Trophoblast cell (in vitro differentiated cells and primary cell): ENCODE results near the gene IVNS1ABP.

Source experiments
- DNase-seq, 2 donors: peaks; one replicate each; pipeline ENCODE4 v3.0.0-alpha.2; 2016
- H2AFZ ChIP-seq: 2 replicates; pipeline ENCODE4 v1.6.1; 2013; ENCODE audit warnings: low read length, moderate library complexity, mild to moderate bottlenecking; ENCODE audit not compliant: insufficient read depth, poor library complexity
- H2AK5ac ChIP-seq: 2 replicates; pipeline ENCODE4 v1.6.1; 2013; ENCODE audit warnings: mild to moderate bottlenecking, low read length
- H2BK120ac ChIP-seq: 2 replicates; pipeline ENCODE4 v1.6.1; 2013; ENCODE audit warnings: low read length, mild to moderate bottlenecking, moderate library complexity; ENCODE audit not compliant: insufficient read depth, poor library complexity
- H2BK12ac ChIP-seq: 2 replicates; pipeline ENCODE4 v1.6.1; 2013; ENCODE audit warnings: mild to moderate bottlenecking, low read length, moderate library complexity
- H2BK5ac ChIP-seq: 2 replicates; pipeline ENCODE4 v1.6.1; 2013; ENCODE audit warnings: low read length, low read depth, moderate library complexity, mild to moderate bottlenecking; ENCODE audit not compliant: poor library complexity
- H3K14ac ChIP-seq: 2 replicates; pipeline ENCODE4 v1.6.1; 2013; ENCODE audit warnings: mild to moderate bottlenecking, low read length
- H3K18ac ChIP-seq: 2 replicates; pipeline ENCODE4 v1.6.1; 2013; ENCODE audit warnings: mild to moderate bottlenecking, low read length
- H3K23ac ChIP-seq: 2 replicates; pipeline ENCODE4 v1.6.1; 2013; ENCODE audit warnings: low read length
- H3K27ac ChIP-seq: 2 replicates; pipeline ENCODE4 v1.5.1; 2013; ENCODE audit warnings: low read depth, mild to moderate bottlenecking, inconsistent platforms, low read length, moderate library complexity
- H3K27me3 ChIP-seq: 2 replicates; pipeline ENCODE4 v1.6.1; 2013; ENCODE audit warnings: inconsistent platforms, mild to moderate bottlenecking, low read length, moderate library complexity; ENCODE audit not compliant: insufficient read depth
- H3K36me3 ChIP-seq, 2 experiments: 1 replicate in 1 of 2; 2 replicates in 1 of 2; pipeline ENCODE4 v1.6.1; 2013; ENCODE audit warnings: low read length in 2 of 2, mild to moderate bottlenecking in 2 of 2, moderate library complexity in 1 of 2; ENCODE audit not compliant: insufficient read depth in 2 of 2, control insufficient read depth in 1 of 2
- H3K4ac ChIP-seq: 2 replicates; pipeline ENCODE4 v1.6.1; 2013; ENCODE audit warnings: low read depth, mild to moderate bottlenecking, low read length, moderate library complexity
- H3K4me1 ChIP-seq, 2 experiments: 1 replicate in 1 of 2; 2 replicates in 1 of 2; pipeline ENCODE4 v1.6.1; 2013; ENCODE audit warnings: low read length in 2 of 2, mild to moderate bottlenecking in 2 of 2, moderate library complexity in 1 of 2; ENCODE audit not compliant: insufficient read depth in 2 of 2, control insufficient read depth in 1 of 2
- H3K4me2 ChIP-seq: 2 replicates; pipeline ENCODE4 v1.6.1; 2013; ENCODE audit warnings: inconsistent platforms, mild to moderate bottlenecking, low read length, moderate library complexity
- H3K4me3 ChIP-seq: 2 replicates; pipeline ENCODE4 v1.5.1; 2013; ENCODE audit warnings: mild to moderate bottlenecking, low read depth, low read length, inconsistent platforms
- H3K79me1 ChIP-seq: one replicate; pipeline ENCODE4 v1.6.1; 2013; ENCODE audit warnings: low read length
- H3K79me2 ChIP-seq: 2 replicates; pipeline ENCODE4 v1.6.1; 2013; ENCODE audit warnings: low read length, mild to moderate bottlenecking; ENCODE audit not compliant: control insufficient read depth, insufficient read depth, poor library complexity
- H3K9ac ChIP-seq: 2 replicates; pipeline ENCODE4 v1.6.1; 2013; ENCODE audit warnings: mild to moderate bottlenecking, low read length
- H3K9me3 ChIP-seq: 2 replicates; pipeline ENCODE4 v1.6.1; 2013; ENCODE audit warnings: low read depth, mild to moderate bottlenecking, control low read depth, inconsistent platforms, low read length; ENCODE audit not compliant: insufficient read depth
- H4K12ac ChIP-seq: 2 replicates; pipeline ENCODE4 v1.6.1; 2013; ENCODE audit warnings: low read depth, mild to moderate bottlenecking, low read length, moderate library complexity
- H4K8ac ChIP-seq: 2 replicates; pipeline ENCODE4 v1.6.1; 2013; ENCODE audit warnings: low read depth, mild to moderate bottlenecking, low read length, moderate library complexity
- H4K91ac ChIP-seq: one replicate; pipeline ENCODE4 v1.6.1; 2013; ENCODE audit warnings: low read depth, mild to moderate bottlenecking, low read length, moderate library complexity
- WGBS: extraction: QIAGEN DNeasy Blood & Tissue Kit; methylation state at CpG from one replicate; pipeline ENCODE4 v1.1.7; 2013; ENCODE audit warnings: missing lambda C conversion rate; ENCODE audit not compliant: insufficient read length, insufficient coverage; ENCODE audit errors: extremely low coverage; 5-methylcytosine and 5-hydroxymethylcytosine counted together

IVNS1ABP gene

DNA sequence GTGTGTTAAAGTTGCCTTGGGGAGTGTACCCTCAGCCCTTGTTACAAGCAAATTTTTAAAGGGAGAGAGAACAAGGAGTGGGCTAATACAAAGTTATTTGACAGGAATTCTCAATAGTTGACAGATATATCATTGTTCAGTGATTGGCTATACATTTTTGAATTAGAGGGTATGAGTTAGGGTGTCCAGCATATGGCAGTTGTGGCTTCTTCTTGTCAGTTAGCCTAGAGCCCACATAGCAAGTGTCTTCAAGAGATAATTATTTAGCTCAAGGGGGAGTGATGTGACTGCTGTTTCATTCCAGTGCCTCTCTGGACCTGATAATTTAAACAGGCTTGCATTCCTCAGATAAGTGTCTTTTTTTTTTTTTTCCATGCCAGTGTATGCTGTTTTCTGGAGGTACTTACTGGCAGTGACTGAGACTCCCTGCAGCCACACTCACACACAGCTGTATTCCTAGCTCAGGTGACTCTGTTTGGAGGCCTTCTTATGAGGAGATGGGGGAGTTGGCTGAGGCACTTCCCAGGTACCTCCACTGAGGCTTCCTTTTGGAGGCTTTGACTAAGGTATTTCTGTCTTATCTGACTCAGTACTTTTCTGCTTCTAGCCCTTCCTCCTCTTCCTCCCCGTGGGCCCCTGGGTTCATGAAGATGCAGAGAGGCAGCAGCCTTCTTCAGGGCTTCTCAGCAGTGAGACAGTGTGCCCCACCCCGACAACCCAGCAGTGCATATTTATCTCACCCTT is 32.3 kb downstream of the IVNS1ABP start:
- Histone ChIP-seq H2BK5ac (peak overlapping the region; percentile 89), H3K27me3 (no peaks in the 10 kb centered on the region), H3K9ac (no peak overlapping the region), H3K4me2 (no peak overlapping the region), H3K4me3 (no peak overlapping the region), H2AK5ac (peak overlapping the region; percentile 88), H3K23ac (no peak overlapping the region), H3K14ac (peak overlapping the region; percentile 90), H3K36me3 (no peaks in the 10 kb centered on the region), H2BK120ac (peak overlapping the region; percentile 98), H4K8ac (peak overlapping the region; percentile 78), H2AFZ (no peak overlapping the region), H4K12ac (peak overlapping the region; percentile 72), H3K18ac (peak overlapping the region; percentile 81), H4K91ac (peak overlapping the region; percentile 93), H3K27ac (peak overlapping the region; percentile 89), H3K9me3 (no peaks in the 10 kb centered on the region), H2BK12ac (peak overlapping the region; percentile 96), H3K79me2 (peaks cover 2% of the 10 kb centered on the region), H3K79me1 (peaks cover 4% of the 10 kb centered on the region), H3K4ac (peak overlapping the region; percentile 59), H3K4me1 (peaks cover 4 to 7% of the 10 kb centered on the region in 2 experiments)
- WGBS = no CpG with 5 or more reads among the region's 2 CpGs
- peak; percentile 55 to 89 for DNase-seq

DNA sequence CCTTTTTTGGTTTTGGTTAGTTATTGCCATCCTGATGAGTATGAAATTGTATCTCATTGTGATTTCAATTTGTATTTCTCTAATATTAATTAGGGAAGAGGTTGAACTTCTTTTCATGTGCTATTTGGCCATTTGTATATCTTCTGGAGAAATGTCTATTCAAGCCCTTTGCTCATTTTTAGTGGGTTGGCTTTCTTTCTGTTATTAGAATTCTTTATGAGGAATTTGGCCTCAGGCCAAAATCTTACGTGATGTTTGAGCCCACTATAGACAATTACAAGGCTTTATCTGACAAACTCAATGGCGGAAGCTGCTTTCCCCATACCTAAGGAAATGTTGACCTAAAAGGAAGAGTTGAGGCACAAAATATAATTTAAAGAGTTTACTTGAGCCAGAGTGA is 32.9 kb downstream of the IVNS1ABP start:
- no CpG with 5 or more reads among the region's 2 CpGs for WGBS
- Histone ChIP-seq H3K4me2 (no peak overlapping the region), H2BK120ac (no peak overlapping the region), H3K23ac (no peak overlapping the region), H3K14ac (no peak overlapping the region), H3K4ac (no peak overlapping the region), H3K4me1 (peaks cover 4 to 7% of the 10 kb centered on the region in 2 experiments), H4K8ac (no peak overlapping the region), H3K27me3 (no peaks in the 10 kb centered on the region), H2AK5ac (no peak overlapping the region), H3K9ac (no peak overlapping the region), H3K27ac (peak overlapping the region; percentile 46), H3K18ac (no peak overlapping the region), H4K12ac (no peak overlapping the region), H3K9me3 (no peaks in the 10 kb centered on the region), H3K36me3 (no peaks in the 10 kb centered on the region), H2BK5ac (peak overlapping the region; percentile 39), H2BK12ac (no peak overlapping the region), H3K79me1 (peaks cover 4% of the 10 kb centered on the region), H4K91ac (no peak overlapping the region), H3K79me2 (peaks cover 2% of the 10 kb centered on the region), H2AFZ (no peak overlapping the region), H3K4me3 (no peak overlapping the region)
- DNase-seq = peak; percentile 62 to 90

DNA sequence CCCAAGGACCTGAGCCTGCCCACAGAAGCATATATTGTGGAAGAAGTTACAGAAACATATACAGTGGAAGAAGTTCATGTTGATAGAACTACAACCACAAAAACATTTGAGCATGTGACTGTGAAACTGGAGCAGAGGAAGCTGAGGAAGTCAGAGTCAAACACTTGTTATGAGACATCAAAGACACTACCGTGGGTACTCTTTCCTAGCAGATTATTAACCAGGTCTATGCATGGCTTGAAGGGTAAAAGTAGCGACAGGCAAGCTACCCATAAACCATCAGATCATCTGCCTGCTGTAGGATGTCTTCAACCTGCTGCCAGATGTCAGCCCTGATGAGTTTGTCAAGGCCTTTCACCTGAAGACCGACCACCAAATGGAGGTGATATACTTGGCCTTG is 35.8 kb downstream of the IVNS1ABP start:
- Histone ChIP-seq H3K4ac (no peak overlapping the region), H3K36me3 (no peaks in the 10 kb centered on the region), H2BK12ac (peak overlapping the region; percentile 69), H3K4me2 (no peak overlapping the region), H4K91ac (peak overlapping the region; percentile 45), H3K4me3 (no peak overlapping the region), H3K79me1 (peaks cover 4% of the 10 kb centered on the region), H3K4me1 (peaks cover 4 to 7% of the 10 kb centered on the region in 2 experiments), H4K12ac (no peak overlapping the region), H4K8ac (no peak overlapping the region), H2AFZ (no peak overlapping the region), H3K27me3 (no peaks in the 10 kb centered on the region), H3K18ac (no peak overlapping the region), H2AK5ac (peak overlapping the region; percentile 18), H3K9ac (no peak overlapping the region), H2BK5ac (no peak overlapping the region), H3K79me2 (peaks cover 2% of the 10 kb centered on the region), H3K9me3 (no peaks in the 10 kb centered on the region), H3K27ac (no peak overlapping the region), H3K23ac (no peak overlapping the region), H2BK120ac (peak overlapping the region; percentile 38), H3K14ac (no peak overlapping the region)
- no peak for DNase-seq
- WGBS = no CpG with 5 or more reads among the region's 3 CpGs

DNA sequence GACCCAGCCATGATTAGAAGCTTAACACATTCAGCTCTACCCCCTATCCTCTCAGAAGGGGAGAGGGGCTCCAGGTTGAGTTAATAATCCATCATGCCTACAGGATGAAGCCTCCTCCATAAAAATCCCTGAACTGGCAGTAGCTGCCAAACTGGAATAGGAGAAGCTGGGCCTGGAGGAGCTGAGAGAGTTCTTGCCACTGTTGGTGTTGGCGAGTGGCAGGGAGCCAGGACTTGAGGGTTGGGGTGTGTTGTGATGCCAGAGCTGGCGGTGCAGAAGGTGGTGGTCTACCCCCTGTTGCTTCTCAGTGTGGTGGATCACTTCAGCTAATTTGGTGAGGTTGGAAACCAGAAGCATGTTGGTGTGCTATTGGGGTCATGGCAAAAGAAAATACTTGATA is 36.5 kb downstream of the IVNS1ABP start:
- WGBS = no CpG with 5 or more reads among the region's 2 CpGs
- no peak overlapping the region for H4K91ac ChIP-seq
- H3K79me2 ChIP-seq = peaks cover 2% of the 10 kb centered on the region
- H3K23ac ChIP-seq = no peak overlapping the region
- H2AFZ ChIP-seq = no peak overlapping the region
- no peak overlapping the region for H2BK5ac ChIP-seq
- H3K9ac ChIP-seq = no peak overlapping the region
- H3K36me3 ChIP-seq = no peaks in the 10 kb centered on the region
- H2AK5ac ChIP-seq = no peak overlapping the region
- H4K12ac ChIP-seq = no peak overlapping the region
- no peak overlapping the region for H3K4me2 ChIP-seq
- H3K4ac ChIP-seq = no peak overlapping the region
- H2BK12ac ChIP-seq = no peak overlapping the region
- H3K9me3 ChIP-seq = no peaks in the 10 kb centered on the region
- no peak overlapping the region for H3K27ac ChIP-seq
- no peaks in the 10 kb centered on the region for H3K27me3 ChIP-seq
- no peak for DNase-seq
- no peak overlapping the region for H3K4me3 ChIP-seq
- H3K79me1 ChIP-seq = peaks cover 4% of the 10 kb centered on the region
- H2BK120ac ChIP-seq = no peak overlapping the region
- no peak overlapping the region for H4K8ac ChIP-seq
- H3K18ac ChIP-seq = no peak overlapping the region
- H3K14ac ChIP-seq = no peak overlapping the region
- peaks cover 4 to 7% of the 10 kb centered on the region in 2 experiments for H3K4me1 ChIP-seq
